Measurements from ENCODE around the gene IFIT1.

Gene IFIT1

GRCh38 chr10:89391907-89392756 is at the start of gene IFIT1:
Gene IFIT1, plus strand, starts transcription at chr10:89392623. Its CDS starts 90 bp downstream, at chr10:89392713.
- peak; percentile 28; the same call in 1 of the 2 replicates for TF ChIP-seq TEAD4 (IDR thresholded peaks at IDR 0.05)
- TF ChIP-seq CREB1 (IDR thresholded peaks at IDR 0.05; ENCODE audit: low read depth): no peak

GRCh38 chr10:89343089-89343767 is 49.2 kb upstream of the IFIT1 start:
- TF ChIP-seq YY1 (IDR thresholded peaks at IDR 0.05; ENCODE audit: low read depth) (no peak), TCF12 (IDR thresholded peaks at IDR 0.05; ENCODE audit: low read depth) (no peak), REST (IDR thresholded peaks at IDR 0.05; ENCODE audit: low read depth) (no peak), CEBPB (IDR thresholded peaks at IDR 0.05) (no peak), EP300 (IDR thresholded peaks at IDR 0.05; ENCODE audit: borderline replicate concordance) (no peak), ZBTB7A (IDR thresholded peaks at IDR 0.05; ENCODE audit: low read depth) (no peak), MAX (IDR thresholded peaks at IDR 0.05) (no peak), EGR1 (IDR thresholded peaks at IDR 0.05) (no peak), USF1 (IDR thresholded peaks at IDR 0.05) (no peak), TAF1 (IDR thresholded peaks at IDR 0.05; ENCODE audit: low read depth) (no peak), CREB1 (IDR thresholded peaks at IDR 0.05; ENCODE audit: low read depth) (no peak), FOXM1 (IDR thresholded peaks at IDR 0.05; ENCODE audit: borderline replicate concordance, low read depth) (no peak)

- no peak for TF ChIP-seq USF1 (IDR thresholded peaks at IDR 0.05)
- TF ChIP-seq TEAD4 (IDR thresholded peaks at IDR 0.05): no peak
- no peak for TF ChIP-seq MAX (IDR thresholded peaks at IDR 0.05)
- no peak for TF ChIP-seq CREB1 (IDR thresholded peaks at IDR 0.05; ENCODE audit: low read depth)
- no peak for TF ChIP-seq EP300 (IDR thresholded peaks at IDR 0.05; ENCODE audit: borderline replicate concordance)
- TF ChIP-seq RAD21 (IDR thresholded peaks at IDR 0.05; ENCODE audit: low read depth): no peak
- no peak for TF ChIP-seq REST (IDR thresholded peaks at IDR 0.05; ENCODE audit: low read depth)
- TF ChIP-seq CEBPB (IDR thresholded peaks at IDR 0.05): no peak
- no peak for TF ChIP-seq ZBTB7A (IDR thresholded peaks at IDR 0.05; ENCODE audit: low read depth)
- TF ChIP-seq NFIC (IDR thresholded peaks at IDR 0.05): no peak
- no peak for TF ChIP-seq EGR1 (IDR thresholded peaks at IDR 0.05)
- no peak for TF ChIP-seq FOXM1 (IDR thresholded peaks at IDR 0.05; ENCODE audit: borderline replicate concordance, low read depth)
- no peak for TF ChIP-seq TAF1 (IDR thresholded peaks at IDR 0.05; ENCODE audit: low read depth)
- TF ChIP-seq YY1 (IDR thresholded peaks at IDR 0.05; ENCODE audit: low read depth): no peak
- TF ChIP-seq TCF12 (IDR thresholded peaks at IDR 0.05; ENCODE audit: low read depth): no peak
Observed at GRCh38 chr10:89344156-89344555, 48.3 kb upstream of the IFIT1 start.

GRCh38 chr10:89345367-89346000 is 46.9 kb upstream of the IFIT1 start:
- TF ChIP-seq NFIC (IDR thresholded peaks at IDR 0.05) (no peak), FOXM1 (IDR thresholded peaks at IDR 0.05; ENCODE audit: borderline replicate concordance, low read depth) (no peak), YY1 (IDR thresholded peaks at IDR 0.05; ENCODE audit: low read depth) (no peak), CREB1 (IDR thresholded peaks at IDR 0.05; ENCODE audit: low read depth) (no peak), EGR1 (IDR thresholded peaks at IDR 0.05) (no peak)

GRCh38 chr10:89346405-89347254 is 45.8 kb upstream of the IFIT1 start:
- no peak for TF ChIP-seq TCF12 (IDR thresholded peaks at IDR 0.05; ENCODE audit: low read depth)
- peak; percentile 77 for TF ChIP-seq CEBPB (IDR thresholded peaks at IDR 0.05)
